Testis (tissue), 2 donors: Measurements from ENCODE around the gene PTBP3.

Experiments
- CTCF ChIP-seq, 3 experiments: fragments of 450-650 bp in 2 of 3; fragments of 200-600 bp in 1 of 3; sonication (generic) in 1 of 3; IDR thresholded peaks; one replicate each; pipeline ENCODE4 v1.5.1; 2016 to 2019; ENCODE audit warnings: antibody characterized with exemption in 3 of 3, mild to moderate bottlenecking in 2 of 3, moderate library complexity in 1 of 3
- POLR2A ChIP-seq: fragments of 450-650 bp; IDR thresholded peaks from one replicate; pipeline ENCODE4 v1.6.1; 2017; ENCODE audit warnings: antibody characterized with exemption, mild to moderate bottlenecking, moderate library complexity

GRCh38 chr9:112193572-112194288 lies 139.7 kb downstream of the PTBP3 start:
- TF ChIP-seq CTCF (IDR thresholded peaks at IDR 0.05) (no peak), POLR2A (no peak)
